ENCODE results near the gene UBAP1.
"Not testable (repeated sequence)": the region's sequence is repeated elsewhere in the genome, so short reads cannot be mapped to it uniquely, and the experiment has no call there.

Gene UBAP1

DNA sequence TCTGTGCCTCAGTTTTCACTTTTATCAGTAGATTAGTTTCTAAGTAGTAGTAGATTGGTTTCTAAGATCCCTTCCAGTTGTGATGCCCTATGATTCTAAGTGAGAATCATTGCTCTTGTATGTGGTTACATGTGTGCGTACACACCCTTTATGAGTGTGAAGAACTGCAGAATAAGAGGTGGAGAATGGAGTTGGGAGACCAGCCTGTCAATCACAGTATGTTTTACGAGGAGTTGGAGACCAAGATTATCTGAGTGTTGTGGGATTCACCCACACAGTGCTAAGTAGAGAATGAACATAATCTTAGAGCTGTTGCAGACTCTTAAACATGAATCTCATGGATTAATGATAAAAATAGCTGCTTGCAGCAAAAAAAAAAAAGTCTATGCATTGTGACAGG is 112.6 kb downstream of the UBAP1 start:
- H3K27ac ChIP-seq, result no peak overlapping the region
- H4K20me1 ChIP-seq (ENCODE audit: insufficient read depth), result no peaks in the 10 kb centered on the region
- H3K4me3 ChIP-seq (IDR thresholded peaks at IDR 0.05; ENCODE audit: insufficient read depth, low read depth, low read length), result no peak overlapping the region
- H3K27me3 ChIP-seq (ENCODE audit: insufficient read depth, low read depth), result no peaks in the 10 kb centered on the region
- no peak overlapping the region for H3K4me2 ChIP-seq
- H3K79me2 ChIP-seq (ENCODE audit: insufficient read depth, low read depth), result no peaks in the 10 kb centered on the region
- H3K36me3 ChIP-seq (ENCODE audit: insufficient read depth), result no peaks in the 10 kb centered on the region
- H2AFZ ChIP-seq (ENCODE audit: low read depth), result no peak overlapping the region
- TF ChIP-seq, protein P1, sequence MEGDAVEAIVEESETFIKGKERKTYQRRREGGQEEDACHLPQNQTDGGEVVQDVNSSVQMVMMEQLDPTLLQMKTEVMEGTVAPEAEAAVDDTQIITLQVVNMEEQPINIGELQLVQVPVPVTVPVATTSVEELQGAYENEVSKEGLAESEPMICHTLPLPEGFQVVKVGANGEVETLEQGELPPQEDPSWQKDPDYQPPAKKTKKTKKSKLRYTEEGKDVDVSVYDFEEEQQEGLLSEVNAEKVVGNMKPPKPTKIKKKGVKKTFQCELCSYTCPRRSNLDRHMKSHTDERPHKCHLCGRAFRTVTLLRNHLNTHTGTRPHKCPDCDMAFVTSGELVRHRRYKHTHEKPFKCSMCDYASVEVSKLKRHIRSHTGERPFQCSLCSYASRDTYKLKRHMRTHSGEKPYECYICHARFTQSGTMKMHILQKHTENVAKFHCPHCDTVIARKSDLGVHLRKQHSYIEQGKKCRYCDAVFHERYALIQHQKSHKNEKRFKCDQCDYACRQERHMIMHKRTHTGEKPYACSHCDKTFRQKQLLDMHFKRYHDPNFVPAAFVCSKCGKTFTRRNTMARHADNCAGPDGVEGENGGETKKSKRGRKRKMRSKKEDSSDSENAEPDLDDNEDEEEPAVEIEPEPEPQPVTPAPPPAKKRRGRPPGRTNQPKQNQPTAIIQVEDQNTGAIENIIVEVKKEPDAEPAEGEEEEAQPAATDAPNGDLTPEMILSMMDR (conservative IDR thresholded peaks at IDR 0.05; ENCODE audit: low read depth, low read length), result no peak
- no peaks in the 10 kb centered on the region for H3K4me1 ChIP-seq (ENCODE audit: low read depth, poor library complexity, severe bottlenecking)
- H3K9ac ChIP-seq, result no peak overlapping the region

DNA sequence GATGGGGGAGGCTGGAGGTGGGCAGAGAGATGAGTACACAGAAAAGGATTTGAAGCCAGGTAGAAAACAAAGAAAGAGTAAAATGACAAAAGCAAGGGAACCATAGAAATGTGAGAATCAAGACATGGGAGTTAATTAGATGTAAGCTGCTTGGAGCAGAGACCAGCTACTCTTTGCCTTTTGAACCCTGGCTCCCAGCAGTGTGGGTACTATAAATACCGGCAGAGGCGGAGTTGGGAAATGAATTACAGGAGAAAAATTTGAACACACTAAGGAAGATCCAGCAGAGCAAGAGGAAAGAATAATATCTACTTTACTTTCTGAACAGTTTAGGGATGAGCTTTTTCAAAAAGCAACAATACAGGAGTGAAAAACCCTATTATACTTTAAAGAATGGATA is 113.7 kb downstream of the UBAP1 start:
- no peaks in the 10 kb centered on the region for H3K4me1 ChIP-seq (ENCODE audit: low read depth, poor library complexity, severe bottlenecking)
- no peak overlapping the region for H3K4me3 ChIP-seq (IDR thresholded peaks at IDR 0.05; ENCODE audit: insufficient read depth, low read depth, low read length)
- H3K4me2 ChIP-seq, result no peak overlapping the region
- H3K9ac ChIP-seq, result no peak overlapping the region
- TF ChIP-seq, protein P1 (conservative IDR thresholded peaks at IDR 0.05; ENCODE audit: low read depth, low read length), result no peak
- no peaks in the 10 kb centered on the region for H4K20me1 ChIP-seq (ENCODE audit: insufficient read depth)
- H2AFZ ChIP-seq (ENCODE audit: low read depth), result no peak overlapping the region
- no peaks in the 10 kb centered on the region for H3K79me2 ChIP-seq (ENCODE audit: insufficient read depth, low read depth)
- no peak overlapping the region for H3K27ac ChIP-seq
- H3K27me3 ChIP-seq (ENCODE audit: insufficient read depth, low read depth), result no peaks in the 10 kb centered on the region
- no peaks in the 10 kb centered on the region for H3K36me3 ChIP-seq (ENCODE audit: insufficient read depth)

DNA sequence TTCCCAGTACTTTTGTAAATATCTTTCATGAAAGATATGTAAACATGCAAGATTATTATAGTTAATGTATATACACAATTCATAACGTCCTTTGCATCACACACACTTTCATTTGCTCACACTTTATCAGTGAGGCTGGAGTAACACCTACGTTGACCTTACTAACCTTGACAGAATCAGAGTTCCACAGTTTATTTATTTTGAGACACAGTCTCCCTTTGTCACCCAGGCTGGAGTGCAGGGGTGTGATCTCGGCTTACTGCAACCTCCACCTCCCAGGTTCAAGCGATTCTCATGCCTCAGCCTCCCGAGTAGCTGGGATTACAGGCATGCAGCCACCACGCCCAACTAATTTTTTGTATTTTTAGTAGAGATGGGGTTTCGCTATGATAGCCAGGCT is 122.2 kb downstream of the UBAP1 start:
- not testable (repeated sequence) for H3K79me2 ChIP-seq (ENCODE audit: insufficient read depth, low read depth); H3K27ac ChIP-seq; H2AFZ ChIP-seq (ENCODE audit: low read depth); H3K4me3 ChIP-seq (IDR thresholded peaks at IDR 0.05; ENCODE audit: insufficient read depth, low read depth, low read length); H3K36me3 ChIP-seq (ENCODE audit: insufficient read depth); H3K9ac ChIP-seq; H3K4me1 ChIP-seq (ENCODE audit: low read depth, poor library complexity, severe bottlenecking); H3K4me2 ChIP-seq; H4K20me1 ChIP-seq (ENCODE audit: insufficient read depth); H3K27me3 ChIP-seq (ENCODE audit: insufficient read depth, low read depth)
